Myocyte (in vitro differentiated cells): Measurements from ENCODE around the gene ZNF441. TPM values are rescaled to one million over a fixed set of nuclear protein-coding genes. Genes with fewer than 3 reads are reported as not detected.
"Not testable (repeated sequence)": the region's sequence is repeated elsewhere in the genome, so short reads cannot be mapped to it uniquely, and the experiment has no call there.

Experiments
- DNase-seq: peaks from one replicate; pipeline ENCODE4 v3.0.0-alpha.2; 2012; ENCODE audit warnings: low read depth
- polyA plus RNA-seq: library from polyadenylated mRNA; unstranded; fragments of >200 nt; gene quantifications from one replicate; pipeline ENCODE4 v1.2.1, GENCODE V29; 2012; ENCODE audit warnings: missing spikeins
- total RNA-seq: library from RNA; depleted of rRNA; stranded (reverse); fragments of >200 nt; gene quantifications from 2 replicates; pipeline ENCODE4 v1.2.3, GENCODE V29; 2014

ZNF441 gene
- total RNA-seq: 12.6 and 13.7 TPM in 2 replicates
- 2.5 TPM for polyA plus RNA-seq

DNA sequence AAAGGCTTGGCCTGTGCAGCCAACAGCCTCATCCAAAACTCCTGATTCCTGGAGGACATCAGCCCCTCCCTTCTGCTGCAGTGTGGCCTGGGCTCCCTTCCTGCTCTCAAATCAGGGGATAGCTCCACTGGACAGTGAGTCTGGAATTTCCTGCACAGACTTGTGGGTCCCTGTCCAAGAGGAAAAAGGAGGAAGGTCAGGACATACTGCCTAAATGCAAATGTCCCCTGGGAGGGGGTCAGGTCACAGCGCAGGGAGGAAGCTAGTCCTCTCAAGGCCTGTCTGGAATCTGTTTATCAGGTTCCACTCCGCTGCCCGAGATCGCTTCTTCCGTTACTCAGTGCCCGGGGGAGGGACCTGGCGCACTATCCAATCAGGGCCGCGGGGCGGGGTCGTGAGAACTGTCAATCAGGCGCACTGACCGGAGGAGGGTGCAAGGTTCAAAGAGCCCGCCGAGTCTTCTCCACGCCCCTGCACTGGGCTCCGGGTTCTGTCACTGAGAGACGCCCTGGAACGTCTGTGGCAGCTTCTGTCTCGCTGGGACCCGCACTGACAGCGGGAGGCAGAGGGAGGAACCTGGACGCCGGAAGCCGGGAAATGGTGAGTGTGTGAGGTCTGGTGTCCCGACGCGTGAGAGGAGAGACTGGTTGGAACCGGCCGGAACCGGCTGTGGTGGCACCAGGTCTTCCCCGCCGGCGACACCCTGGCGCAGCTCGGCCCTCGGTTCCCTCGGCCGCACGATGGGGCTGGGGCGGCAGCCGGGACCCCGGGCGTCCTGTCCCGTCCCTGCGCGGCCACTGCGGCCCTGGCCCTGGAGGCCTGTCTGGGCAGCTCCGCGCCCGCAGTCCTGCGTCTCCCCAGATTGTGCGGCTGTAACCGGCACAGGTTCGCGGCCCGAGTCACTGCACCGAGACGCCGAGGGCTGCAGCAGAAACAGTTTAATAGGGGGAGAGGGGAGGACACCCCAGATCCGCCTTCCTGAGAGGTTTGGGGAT lies at the start of gene ZNF441:
ZNF441 (plus strand) TSS at position 404 of the 995 bp plus-strand sequence; CDS start at position 598, 194 bp downstream.
- peak; percentile 98 for DNase-seq

DNA sequence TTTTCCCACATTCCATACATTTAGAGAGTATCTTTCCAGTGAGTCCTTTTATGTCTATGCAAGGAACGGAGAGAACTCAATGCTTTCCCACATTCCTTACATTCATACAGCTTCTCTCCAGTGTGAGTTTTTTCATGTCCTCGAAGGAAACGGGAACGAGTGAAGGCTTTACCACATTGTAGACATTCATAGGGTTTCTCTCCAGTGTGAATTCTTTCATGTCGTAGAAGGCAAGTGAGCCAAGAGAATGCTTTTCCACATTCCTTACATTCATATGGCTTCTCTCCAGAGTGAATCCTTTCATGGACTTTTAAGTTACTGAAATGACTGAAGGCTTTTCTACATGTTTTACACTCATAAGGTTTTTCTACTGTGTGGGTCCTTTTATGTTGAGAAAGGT lies 45.1 kb upstream of the ZNF441 start:
- no peak for DNase-seq

DNA sequence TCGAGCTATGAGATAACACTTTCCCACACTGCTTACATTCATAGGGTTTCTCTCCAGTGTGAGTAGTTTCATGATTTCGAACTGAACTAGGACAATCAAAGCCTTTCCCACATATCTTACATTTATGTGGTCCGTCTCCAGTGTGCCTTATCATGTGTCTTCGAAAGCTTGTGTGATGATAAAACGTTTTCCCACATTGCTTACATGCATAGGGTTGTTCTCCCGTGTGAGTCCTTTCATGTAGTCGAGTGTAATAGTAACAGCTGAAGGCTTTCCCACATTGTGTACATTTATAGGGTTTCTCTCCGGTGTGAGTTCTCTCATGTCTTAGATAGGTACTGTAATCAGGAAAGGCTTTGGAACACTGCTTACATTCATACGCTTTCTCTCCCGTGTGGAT lies 44.4 kb upstream of the ZNF441 start:
- DNase-seq: no peak

DNA sequence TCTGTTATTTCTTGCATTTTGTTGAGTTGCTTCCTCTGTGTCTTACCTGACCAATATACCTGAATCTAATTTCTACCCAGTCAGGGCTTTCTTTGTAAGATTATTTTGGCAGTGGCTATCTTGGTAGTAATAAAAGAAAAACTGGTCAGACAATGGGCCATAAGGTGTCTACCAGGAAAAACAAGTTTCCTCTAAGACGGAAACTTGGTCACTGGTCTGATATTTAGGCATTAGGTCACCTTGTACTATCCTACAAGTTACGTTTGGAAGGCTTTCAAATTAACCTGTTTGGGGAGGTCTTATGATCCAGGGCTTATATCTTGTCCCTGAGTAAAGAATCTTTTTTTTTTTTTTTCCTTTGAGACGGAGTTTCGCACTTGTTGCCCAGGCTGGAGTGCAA lies 37.2 kb upstream of the ZNF441 start:
- DNase-seq: no peak

DNA sequence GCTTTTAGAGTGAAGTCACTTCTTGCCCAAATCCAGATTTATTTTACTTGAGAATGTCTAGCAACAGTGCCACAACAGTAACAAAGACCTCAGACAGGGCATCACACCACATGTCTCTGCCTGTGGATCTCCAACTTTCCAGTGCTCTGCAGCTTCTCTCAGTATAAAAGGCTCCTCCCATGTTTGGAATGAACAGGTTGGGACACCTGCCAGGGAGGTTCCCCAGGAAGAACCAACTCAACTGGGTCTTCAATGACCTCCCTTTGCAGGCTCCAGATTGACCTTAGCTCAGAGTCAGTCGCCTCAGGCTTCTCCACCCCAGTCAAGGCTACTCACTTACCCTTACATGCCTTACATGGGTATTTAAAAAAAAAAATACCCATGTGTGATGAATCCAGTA lies 31.4 kb upstream of the ZNF441 start:
- no peak for DNase-seq

DNA sequence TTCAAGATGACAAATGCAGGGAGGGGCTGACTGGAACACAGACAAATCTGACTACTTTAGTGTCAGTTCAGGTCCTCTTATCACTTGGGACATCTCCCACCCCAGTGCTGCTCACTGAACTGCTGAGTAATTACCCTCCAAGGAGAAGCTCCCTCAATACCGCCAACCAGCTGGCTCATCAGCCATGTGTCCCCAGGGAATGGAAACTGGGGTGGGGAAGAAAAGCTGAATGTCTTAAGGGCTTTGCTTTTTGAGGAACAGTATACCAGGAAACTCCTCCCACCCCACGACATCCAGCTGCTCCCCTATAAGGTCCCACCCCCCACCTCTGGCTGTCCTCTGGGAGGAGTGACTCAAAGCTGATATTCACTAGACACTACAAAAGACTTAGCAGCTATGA lies 30.1 kb upstream of the ZNF441 start:
- DNase-seq: peak; percentile 52

DNA sequence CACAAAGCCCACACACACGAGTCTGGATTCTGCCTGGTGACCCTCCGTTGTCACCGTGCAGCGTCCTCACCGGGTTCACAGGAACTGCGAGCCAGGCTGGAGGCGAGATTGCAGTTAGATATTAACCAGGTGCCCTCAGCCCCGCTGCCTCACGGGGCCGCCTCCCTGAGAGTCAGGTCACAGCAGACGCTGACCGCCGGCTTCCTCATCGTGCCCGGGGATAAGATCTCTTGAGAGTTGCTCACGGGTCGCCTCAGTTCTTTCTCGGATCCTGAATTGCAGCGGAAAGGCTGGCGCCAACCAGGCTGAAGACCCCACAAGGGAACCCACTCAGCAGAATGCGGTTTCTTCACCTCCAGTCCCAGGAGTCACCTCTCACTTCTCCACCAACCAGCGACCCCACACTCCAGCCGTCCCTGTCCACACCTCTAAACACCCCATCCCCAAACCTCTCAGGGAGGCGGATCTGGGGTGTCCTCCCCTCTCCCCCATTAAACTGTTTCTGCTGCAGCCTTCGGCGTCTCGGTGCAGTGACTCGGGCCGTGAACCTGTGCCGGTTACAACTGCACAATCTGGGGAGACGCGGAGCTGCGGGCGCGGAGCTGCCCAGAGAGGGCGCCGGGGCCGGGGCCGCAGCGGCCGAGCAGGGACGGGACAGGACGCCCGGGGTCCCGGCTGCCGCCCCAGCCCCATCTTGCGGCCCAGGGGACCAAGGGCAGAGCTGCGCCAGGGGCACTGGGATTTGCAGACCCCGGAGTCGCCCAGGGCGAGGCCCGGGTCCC lies 28.6 kb upstream of the ZNF441 start:
- peak; percentile 33 for DNase-seq

DNA sequence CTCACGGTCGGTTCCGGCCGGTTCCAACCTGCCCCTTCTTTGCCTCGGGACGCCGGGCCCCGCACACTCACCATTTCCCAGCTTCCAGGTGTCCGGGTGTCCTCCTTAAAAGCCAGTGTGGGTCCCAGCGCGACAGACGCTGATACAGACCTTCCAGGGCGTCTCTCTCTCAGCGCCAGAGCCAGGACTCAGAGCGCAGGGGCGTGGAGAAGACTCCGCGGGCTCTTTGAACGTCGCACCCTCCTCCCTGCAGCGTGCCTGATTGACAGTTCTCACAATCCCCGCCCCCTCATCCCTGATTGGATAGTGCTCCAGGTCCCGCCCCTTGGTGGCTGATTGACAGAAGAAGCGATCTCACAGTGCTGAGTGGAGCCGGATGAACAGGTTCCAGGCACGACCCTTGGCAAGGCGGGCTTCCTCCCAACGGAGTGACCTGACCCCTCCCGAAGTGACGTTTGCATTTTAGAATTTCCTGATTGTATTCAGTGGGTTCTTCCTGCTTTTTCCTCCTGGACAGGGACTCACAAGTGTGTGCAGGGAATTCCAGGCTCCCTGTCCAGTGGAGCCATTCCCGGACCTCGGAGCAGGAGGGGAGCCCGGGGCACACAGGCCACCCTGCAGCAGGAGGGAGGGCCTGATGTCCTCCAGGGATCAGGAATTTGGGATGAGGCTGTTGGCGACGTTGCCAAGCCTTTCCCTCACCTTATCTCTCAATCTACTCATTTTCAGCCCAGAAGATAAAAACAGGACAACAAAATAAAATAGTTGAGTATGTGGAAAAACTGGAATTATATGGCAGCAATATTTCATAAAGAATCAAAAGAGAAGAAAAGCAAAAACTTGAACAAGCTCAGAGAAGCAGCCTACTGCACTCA lies 27.8 kb upstream of the ZNF441 start, which contains the start of gene ZNF823:
ZNF823 (minus strand) TSS at position 201 of the 875 bp plus-strand sequence; CDS start at position 74, 127 bp downstream.
- DNase-seq: peak; percentile 100

DNA sequence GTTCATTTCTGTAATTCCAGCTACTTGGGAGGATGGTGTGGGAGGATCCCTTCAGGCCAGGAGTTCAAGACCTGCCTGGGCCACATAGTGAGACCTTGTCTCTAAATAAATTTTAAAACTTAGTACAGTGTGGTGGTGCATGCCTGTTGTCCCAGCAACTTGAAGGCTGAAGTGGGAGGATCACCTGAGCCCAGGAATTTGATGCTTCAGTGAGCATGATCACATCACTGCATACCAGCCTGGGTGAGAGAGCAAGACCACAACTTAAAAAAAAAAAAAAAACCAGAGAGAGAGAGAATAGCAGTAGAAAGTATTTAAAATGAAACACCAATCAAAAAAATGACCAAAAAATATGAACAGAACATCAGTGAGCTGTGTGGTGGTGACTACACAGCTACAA lies 20.9 kb upstream of the ZNF441 start:
- DNase-seq: no peak

DNA sequence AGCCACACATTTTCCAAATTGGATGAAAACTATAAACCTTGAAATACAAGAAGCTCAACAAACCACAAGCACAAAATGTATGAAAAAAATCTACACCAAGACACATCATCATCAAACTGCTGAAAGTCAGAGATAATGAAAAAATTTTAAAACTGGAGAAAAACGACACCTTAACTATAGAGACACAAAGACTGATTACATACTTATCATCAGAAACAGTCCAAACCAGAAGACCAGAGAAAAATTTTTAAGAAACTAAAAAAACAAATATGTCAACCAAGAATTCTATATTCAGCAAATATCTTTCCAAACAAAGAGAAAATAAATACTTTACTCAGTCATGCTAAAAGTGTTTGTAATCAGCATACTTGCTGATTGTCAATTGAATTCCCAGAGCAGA lies 19.5 kb upstream of the ZNF441 start:
- DNase-seq: no peak

DNA sequence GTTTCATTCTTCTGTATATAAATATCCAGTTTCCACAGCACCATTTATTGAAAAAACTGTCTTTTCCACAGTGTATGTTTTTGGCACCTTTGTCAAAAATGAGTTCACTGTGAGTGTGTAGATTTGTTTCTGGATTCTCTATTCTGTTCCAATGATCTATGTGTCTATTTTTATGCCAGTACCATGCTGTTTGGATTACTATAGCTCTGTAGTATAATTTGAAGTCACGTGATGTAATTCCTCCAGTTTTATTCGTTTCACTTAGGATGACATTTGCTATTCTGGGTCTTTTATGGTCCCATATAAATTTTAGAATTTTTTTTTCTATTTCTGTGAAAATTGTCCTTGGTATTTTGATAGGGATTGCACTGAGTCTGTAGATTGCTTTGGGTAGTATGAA lies 17.0 kb upstream of the ZNF441 start:
- DNase-seq: no peak

DNA sequence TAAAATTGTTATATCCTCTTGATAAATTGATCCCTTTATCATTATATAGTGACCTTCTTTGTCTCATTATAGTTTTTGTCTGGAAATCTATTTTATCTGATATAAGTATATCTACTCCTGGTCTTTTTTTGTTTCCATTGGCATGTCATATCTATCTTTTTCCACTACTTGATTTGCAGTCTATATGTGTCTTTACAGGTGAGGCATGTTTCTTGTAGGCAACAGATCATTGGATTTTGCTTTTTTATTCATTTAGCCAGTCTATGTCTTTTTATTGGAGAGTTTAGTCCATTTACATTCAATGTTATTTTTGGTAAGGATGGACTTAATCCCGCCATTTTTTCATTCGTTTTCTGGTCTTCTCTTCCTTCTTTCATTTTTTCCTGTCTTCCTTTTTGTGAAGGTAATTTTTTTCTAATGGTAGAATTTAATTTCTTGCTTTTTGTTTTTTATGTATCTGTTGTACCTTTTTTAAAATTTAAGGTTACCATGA lies 14.5 kb upstream of the ZNF441 start:
- DNase-seq: no peak

DNA sequence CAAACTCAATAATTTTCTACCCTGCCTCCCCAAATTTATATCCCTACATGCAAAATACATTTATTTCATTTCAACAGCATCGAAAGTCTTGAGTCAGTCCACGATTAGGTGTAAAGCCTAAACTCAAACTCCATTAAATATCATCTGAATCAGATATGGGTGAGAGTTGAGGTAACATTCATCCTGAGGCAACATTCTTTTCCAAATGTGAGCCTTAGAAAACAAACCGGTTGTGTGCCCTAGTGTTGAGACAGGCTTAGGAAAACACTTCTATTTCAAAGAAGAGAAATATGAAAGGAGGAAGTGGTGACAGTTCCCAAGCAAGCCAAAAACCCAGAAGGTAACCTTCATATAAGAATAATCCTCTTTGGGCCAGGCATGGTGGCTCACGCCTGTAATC lies 12.1 kb upstream of the ZNF441 start:
- DNase-seq: no peak

DNA sequence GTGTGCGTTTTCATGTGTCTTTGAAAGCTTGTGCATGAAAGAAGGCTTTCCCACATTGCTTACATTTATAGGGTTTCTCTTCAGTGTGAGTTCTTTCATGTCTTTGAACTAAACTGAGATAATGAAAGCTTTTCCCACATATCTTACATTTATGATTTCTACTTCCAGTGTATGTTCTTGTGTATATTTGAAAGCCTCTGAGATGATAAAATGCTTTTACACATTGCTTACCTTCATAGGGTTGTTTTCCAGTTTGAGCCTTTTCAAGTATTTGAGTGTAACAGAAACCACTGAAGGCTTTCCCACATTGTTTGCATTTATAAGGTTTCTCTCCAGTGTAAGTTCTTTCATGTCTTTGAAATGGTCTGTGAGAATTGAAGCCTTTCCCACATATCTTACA lies 9.8 kb upstream of the ZNF441 start:
- no peak for DNase-seq

DNA sequence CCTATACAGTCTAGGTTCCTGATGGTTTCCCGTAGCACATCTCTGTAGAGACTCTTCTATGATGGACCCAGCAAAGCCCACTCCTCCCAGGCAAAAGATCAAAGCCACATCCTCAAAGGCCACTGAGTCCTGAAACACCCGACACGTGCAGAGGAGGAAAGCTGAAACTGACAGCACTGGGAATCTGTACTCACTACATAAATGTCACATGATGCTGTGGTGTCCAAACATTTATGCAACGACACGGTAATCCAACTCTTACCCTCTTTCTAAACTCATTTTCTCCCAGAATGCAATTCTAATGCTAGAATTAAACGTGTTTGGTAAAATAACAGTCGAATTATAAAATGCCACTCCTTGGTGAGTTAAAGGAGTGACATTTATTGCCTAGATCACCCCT lies 7.0 kb upstream of the ZNF441 start:
- DNase-seq: no peak

DNA sequence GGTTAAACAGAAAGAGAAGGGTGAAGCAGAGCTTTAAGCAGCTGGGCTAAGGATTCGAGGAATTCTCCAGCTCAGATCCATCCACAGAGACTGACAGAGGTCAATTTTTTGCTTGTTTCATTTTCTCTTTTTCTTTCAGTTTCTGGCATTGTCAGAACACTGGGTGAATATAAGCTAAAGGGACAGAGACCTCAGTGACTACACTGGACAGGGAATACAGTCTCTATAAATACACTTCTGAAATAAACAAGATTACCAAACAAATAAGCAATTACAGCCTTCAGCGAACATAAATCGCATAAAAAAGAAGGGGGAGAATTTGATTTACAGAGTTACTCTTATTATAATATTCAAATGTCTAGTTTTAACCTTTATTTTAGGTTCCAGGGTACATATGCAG lies 3.7 kb upstream of the ZNF441 start:
- no peak for DNase-seq

DNA sequence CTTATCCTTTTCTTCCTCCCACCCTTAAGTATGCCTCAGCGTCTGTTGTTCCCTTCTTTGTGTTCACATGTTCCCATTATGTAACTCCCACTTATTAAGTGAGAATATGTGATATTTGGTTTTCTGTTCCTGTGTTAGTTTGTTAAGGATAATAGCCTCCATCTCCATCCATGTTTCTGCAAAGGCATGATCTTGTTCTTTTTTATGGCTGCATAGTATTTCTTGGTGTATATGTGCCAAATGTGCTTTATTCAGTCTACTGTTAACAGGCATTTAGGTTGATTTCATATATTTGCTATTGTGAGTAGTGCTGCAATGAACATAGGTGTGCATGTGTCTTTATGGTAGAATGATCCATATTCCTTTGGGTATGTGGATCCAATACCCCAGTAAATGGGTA lies 3.2 kb upstream of the ZNF441 start:
- DNase-seq: no peak

DNA sequence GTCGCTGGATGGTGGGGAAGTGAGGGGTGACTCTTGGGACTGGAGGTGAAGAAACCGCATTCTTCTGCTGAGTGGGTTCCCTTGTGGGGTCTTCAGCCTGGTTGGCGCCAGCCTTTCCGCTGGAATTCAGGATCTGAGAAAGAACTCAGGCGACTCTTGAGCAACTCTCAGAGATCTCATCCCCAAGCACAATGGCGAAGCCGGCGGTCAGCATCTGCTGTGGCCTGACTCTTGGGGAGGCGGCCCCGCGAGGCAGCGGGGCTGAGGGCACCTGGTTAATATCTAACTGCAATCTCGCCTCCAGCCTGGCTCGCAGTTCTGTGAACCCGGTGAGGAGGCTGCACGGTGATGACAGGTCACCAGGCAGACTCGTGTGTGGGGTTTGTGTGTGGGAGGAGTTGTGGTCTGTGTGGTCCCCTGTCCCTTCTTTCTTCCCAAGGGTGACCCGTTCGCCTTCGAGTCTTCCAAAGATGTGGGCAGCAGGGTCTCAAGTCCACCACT lies 883 bp downstream of the ZNF441 start:
- peak; percentile 52 for DNase-seq

DNA sequence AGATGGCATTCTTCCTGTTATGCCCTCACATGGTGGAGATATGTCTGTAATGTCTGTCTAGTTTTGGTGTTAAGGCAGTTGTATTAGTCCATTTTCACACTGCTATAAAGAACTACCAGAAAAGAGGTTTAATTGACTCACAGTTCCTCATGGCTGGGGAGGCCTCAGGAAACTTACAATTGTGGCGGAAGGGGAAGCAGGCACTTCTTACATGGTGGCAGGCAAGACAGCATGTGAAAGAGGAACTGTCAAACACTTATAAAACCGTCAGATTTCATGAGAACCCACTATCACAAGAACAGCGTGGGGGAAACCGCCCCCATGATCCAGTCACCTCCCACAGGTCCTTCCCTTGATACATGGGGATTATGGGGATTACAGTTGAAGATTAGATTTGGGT lies 3.2 kb downstream of the ZNF441 start:
- no peak for DNase-seq

DNA sequence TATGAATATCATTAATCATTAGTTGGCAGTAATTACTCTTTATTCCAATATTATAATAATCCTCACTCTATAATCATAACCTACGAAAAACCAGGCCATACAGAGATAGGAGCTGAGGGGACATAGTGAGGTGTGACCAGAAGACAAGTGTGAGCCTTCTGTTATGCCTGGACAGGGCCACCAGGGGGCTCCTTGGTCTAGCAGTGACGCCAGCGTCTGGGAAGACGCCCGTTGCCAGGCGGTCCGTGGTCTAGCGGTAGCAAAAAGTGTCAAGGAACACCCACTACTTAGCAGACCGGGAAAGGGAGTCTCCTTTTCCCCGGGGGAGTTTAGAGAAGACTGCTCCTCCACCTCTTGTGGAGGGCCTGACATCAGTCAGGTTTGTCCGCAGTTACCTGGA lies 4.7 kb downstream of the ZNF441 start:
- DNase-seq: not testable (repeated sequence)

DNA sequence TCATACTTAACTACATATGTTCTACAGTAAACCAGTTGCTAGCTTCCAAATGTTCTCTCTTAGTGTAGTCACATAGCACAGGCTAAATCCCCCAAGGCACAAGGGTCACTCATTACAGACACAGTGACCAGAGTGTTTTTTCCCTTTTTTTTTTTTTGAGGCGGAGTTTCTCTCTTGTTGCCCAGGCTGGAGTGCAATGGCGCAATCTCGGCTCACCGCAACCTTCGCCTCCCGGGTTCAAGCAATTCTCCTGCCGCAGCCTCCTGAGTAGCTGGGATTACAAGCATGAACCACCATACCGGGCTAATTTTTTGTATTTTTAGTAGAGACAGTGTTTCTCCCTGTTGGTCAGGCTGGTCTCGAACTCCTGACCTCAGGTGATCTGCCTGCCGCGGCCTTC lies 9.9 kb downstream of the ZNF441 start:
- not testable (repeated sequence) for DNase-seq
